K562 (cell line): Measurements from ENCODE around the gene MRPL2. TPM values are rescaled to one million over a fixed set of nuclear protein-coding genes. Genes with fewer than 3 reads are reported as not detected.

Source experiments
- CTBP1 ChIP-seq: fragments of 450-650 bp; IDR thresholded peaks from 2 replicates; pipeline ENCODE4 v1.6.1; 2016; ENCODE audit warnings: borderline replicate concordance
- JUNB ChIP-seq: fragments of 450-650 bp; formaldehyde crosslinking; conservative IDR thresholded peaks from 2 replicates; pipeline ENCODE4 v1.4.0; 2020; ENCODE audit warnings: mild to moderate bottlenecking
- SOX6 ChIP-seq: fragments of 450-650 bp; IDR thresholded peaks from 2 replicates; pipeline ENCODE4 v1.6.1; 2014; ENCODE audit warnings: mild to moderate bottlenecking
- ZNF197 ChIP-seq: fragments of 200-800 bp; sonication (Bioruptor generic); IDR thresholded peaks from 2 replicates; pipeline ENCODE4 v1.6.1; 2016; ENCODE audit warnings: low read depth, missing genetic modification characterization, missing compliant biosample characterization
- polyA plus RNA-seq, 8 experiments: library from polyadenylated mRNA; depleted of rRNA in 4 of 8; stranded (reverse) in 5 of 8; unstranded in 3 of 8; fragments of >200 nt; fragmentation: Nextera tagmentation in 2 of 8; fragmentation: Illumina TruSeq in 1 of 8; extraction: Ambion mirVana in 2 of 8; extraction: Trizol in 1 of 8; gene quantifications; 2 replicates each; pipeline versions ENCODE4 v1.2.1 to v1.2.3, GENCODE V29; 2011 to 2014; ENCODE audit warnings: inconsistent platforms in 1 of 8, missing spikeins in 1 of 8
- total RNA-seq, 7 experiments: library from RNA; depleted of rRNA in 6 of 7; stranded (reverse); fragments of >200 nt in 6 of 7; fragmentation: Illumina TruSeq in 2 of 7; extraction: Trizol in 2 of 7; gene quantifications; 2 replicates each; pipeline versions ENCODE4 v1.2.1 to v1.2.3, GENCODE V29; 2011 to 2021; ENCODE audit warnings: low replicate concordance in 1 of 7
- TF ChIP-seq, protein P1 (sequence below), 2 experiments: fragments of 450-650 bp in 1 of 2; sonication (generic) in 1 of 2; formaldehyde crosslinking in 1 of 2; IDR thresholded peaks; 2 replicates each; pipeline versions ENCODE4 v1.7.1 to v1.9.0; 2016 to 2022; ENCODE audit warnings: inconsistent platforms in 1 of 2, mild to moderate bottlenecking in 1 of 2, missing genetic modification reagents in 1 of 2
- TF ChIP-seq, protein P2 (sequence below): fragments of 450-650 bp; IDR thresholded peaks from one replicate; pipeline ENCODE4 v1.6.1; 2018; ENCODE audit warnings: mild to moderate bottlenecking, moderate library complexity; ENCODE audit not compliant: partially characterized antibody
- TF ChIP-seq, protein P3 (sequence below): IDR thresholded peaks from 2 replicates; pipeline ENCODE4 v1.6.1; 2012; ENCODE audit warnings: low read depth, low read length, improper control_type of control experiment, borderline replicate concordance

Gene MRPL2
- total and polyA plus RNA-seq, 9 of the 15 experiments (the other 6 are each of a cell fraction or from before 2014, with no cell fraction given), result 63.1 to 262 (median 121) TPM

DNA sequence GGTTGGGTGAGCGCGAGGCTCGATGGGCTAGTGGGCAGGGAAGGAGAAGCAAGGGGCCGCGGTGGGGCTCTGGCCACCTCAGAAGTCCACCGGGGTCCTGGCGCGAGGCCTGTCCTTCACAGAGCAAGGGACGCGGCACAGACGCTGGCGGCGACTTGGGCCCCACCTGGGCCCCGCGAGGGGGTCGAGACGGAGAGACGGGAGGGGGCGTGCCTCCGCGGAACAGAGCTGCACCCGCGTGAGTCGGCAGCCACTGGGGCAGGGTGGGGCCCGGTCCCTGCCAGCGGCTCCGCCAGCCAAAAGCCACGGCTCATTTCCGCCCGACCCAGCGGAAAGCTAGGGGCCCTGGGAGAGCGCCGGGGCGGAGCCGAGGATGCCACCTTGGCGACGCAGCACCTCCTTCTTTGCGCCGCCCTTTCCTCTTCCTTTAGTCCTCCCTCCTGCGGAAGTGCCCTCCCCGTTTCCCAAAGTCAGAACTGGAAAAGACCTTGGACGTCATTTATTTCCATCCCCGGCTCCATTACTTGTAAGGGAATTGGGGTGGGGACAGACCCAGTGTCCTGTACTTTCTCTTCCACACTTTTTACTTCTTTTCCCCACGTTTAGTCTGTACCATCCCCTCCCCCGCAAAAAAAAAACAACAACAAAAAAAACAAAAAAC, 5.6 kb downstream of the MRPL2 start, which contains the start of gene CUL7 (continued):
- TF ChIP-seq, protein P1, sequence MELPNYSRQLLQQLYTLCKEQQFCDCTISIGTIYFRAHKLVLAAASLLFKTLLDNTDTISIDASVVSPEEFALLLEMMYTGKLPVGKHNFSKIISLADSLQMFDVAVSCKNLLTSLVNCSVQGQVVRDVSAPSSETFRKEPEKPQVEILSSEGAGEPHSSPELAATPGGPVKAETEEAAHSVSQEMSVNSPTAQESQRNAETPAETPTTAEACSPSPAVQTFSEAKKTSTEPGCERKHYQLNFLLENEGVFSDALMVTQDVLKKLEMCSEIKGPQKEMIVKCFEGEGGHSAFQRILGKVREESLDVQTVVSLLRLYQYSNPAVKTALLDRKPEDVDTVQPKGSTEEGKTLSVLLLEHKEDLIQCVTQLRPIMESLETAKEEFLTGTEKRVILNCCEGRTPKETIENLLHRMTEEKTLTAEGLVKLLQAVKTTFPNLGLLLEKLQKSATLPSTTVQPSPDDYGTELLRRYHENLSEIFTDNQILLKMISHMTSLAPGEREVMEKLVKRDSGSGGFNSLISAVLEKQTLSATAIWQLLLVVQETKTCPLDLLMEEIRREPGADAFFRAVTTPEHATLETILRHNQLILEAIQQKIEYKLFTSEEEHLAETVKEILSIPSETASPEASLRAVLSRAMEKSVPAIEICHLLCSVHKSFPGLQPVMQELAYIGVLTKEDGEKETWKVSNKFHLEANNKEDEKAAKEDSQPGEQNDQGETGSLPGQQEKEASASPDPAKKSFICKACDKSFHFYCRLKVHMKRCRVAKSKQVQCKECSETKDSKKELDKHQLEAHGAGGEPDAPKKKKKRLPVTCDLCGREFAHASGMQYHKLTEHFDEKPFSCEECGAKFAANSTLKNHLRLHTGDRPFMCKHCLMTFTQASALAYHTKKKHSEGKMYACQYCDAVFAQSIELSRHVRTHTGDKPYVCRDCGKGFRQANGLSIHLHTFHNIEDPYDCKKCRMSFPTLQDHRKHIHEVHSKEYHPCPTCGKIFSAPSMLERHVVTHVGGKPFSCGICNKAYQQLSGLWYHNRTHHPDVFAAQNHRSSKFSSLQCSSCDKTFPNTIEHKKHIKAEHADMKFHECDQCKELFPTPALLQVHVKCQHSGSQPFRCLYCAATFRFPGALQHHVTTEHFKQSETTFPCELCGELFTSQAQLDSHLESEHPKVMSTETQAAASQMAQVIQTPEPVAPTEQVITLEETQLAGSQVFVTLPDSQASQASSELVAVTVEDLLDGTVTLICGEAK (IDR thresholded peaks at IDR 0.05), result peak; percentile 94
- TF ChIP-seq, protein P1 (CRISPR knock-in tag; IDR thresholded peaks at IDR 0.05), result no peak
- TF ChIP-seq, protein P2, sequence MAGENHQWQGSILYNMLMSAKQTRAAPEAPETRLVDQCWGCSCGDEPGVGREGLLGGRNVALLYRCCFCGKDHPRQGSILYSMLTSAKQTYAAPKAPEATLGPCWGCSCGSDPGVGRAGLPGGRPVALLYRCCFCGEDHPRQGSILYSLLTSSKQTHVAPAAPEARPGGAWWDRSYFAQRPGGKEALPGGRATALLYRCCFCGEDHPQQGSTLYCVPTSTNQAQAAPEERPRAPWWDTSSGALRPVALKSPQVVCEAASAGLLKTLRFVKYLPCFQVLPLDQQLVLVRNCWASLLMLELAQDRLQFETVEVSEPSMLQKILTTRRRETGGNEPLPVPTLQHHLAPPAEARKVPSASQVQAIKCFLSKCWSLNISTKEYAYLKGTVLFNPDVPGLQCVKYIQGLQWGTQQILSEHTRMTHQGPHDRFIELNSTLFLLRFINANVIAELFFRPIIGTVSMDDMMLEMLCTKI, result no peak
- TF ChIP-seq SOX6, result peak; percentile 70; the same call in 1 of the 2 replicates
- TF ChIP-seq JUNB (CRISPR knock-in tag), result peak; percentile 63
- TF ChIP-seq, protein P3, sequence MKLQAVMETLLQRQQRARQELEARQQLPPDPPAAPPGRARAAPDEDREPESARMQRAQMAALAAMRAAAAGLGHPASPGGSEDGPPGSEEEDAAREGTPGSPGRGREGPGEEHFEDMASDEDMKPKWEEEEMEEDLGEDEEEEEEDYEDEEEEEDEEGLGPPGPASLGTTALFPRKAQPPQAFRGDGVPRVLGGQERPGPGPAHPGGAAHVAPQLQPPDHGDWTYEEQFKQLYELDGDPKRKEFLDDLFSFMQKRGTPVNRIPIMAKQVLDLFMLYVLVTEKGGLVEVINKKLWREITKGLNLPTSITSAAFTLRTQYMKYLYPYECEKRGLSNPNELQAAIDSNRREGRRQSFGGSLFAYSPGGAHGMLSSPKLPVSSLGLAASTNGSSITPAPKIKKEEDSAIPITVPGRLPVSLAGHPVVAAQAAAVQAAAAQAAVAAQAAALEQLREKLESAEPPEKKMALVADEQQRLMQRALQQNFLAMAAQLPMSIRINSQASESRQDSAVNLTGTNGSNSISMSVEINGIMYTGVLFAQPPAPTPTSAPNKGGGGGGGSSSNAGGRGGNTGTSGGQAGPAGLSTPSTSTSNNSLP, result no peak
- TF ChIP-seq ZNF197 (CRISPR knock-in tag), result 0 out of 2 replicates have a peak, but pooled peaks have one; percentile 12
- TF ChIP-seq CTBP1, result peak; percentile 84
